ENCODE measurements around the gene ATRX. TPM values are rescaled to one million over a fixed set of nuclear protein-coding genes. Genes with fewer than 3 reads are reported as not detected.
"Not testable (repeated sequence)": the region's sequence is repeated elsewhere in the genome, so short reads cannot be mapped to it uniquely, and the experiment has no call there.

ATRX gene
- total and polyA plus RNA-seq, 2 donors (not counting 3 experiments of a cell fraction or from before 2014, with no cell fraction given), result 23.5 to 101 TPM

- dilution Hi-C loops (cut with MboI; ENCODE audit: extremely low pct_ligation_motif_present, low sequenced_read_pairs), result no loop called here
- TF ChIP-seq GATA2 (IDR thresholded peaks at IDR 0.05; ENCODE audit: insufficient read depth, insufficient read length, low read depth, low read length), result no peak
- no peak for TF ChIP-seq POLR2AphosphoS5 (IDR thresholded peaks at IDR 0.05; ENCODE audit: insufficient read depth, low read depth, low read length)
- TF ChIP-seq, protein P1, sequence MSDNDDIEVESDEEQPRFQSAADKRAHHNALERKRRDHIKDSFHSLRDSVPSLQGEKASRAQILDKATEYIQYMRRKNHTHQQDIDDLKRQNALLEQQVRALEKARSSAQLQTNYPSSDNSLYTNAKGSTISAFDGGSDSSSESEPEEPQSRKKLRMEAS (IDR thresholded peaks at IDR 0.05; ENCODE audit: insufficient read depth, insufficient read length), result no peak
- TF ChIP-seq FOS (IDR thresholded peaks at IDR 0.05; ENCODE audit: borderline replicate concordance, insufficient read depth, low read length), result no peak
- no peak for TF ChIP-seq MYC (IDR thresholded peaks at IDR 0.05; ENCODE audit: low read depth, low read length)
- TF ChIP-seq POLR2A (IDR thresholded peaks at IDR 0.05; ENCODE audit: low read depth, low read length), result no peak
- no peak for TF ChIP-seq EZH2 (IDR thresholded peaks at IDR 0.05; ENCODE audit: borderline replicate concordance, low read depth, low read length, severe bottlenecking)
- no peak for TF ChIP-seq CTCF (IDR thresholded peaks at IDR 0.05; ENCODE audit: extremely low read depth in 1 of 2, insufficient read depth in 1 of 2, low read depth in 1 of 2, low read length in 2 of 2)
Observed at GRCh38 chrX:77689376-77689775, 96.6 kb downstream of the ATRX start.

GRCh38 chrX:77685683-77686082 is 100.3 kb downstream of the ATRX start:
- H3K4me3 ChIP-seq (replicated peaks in 1 of 3; ENCODE audit: insufficient read depth in 1 of 3, low read depth in 1 of 3, low read length in 3 of 3); H3K79me2 ChIP-seq (ENCODE audit: control insufficient read depth, insufficient read depth, low read length); DNase-seq (ENCODE audit: low read depth, low spot score); H2AFZ ChIP-seq (ENCODE audit: low read depth, low read length); H3K9ac ChIP-seq (replicated peaks; ENCODE audit: extremely low read depth, insufficient read depth, low read length); BruUV-seq (replicated peaks); H3K27me3 ChIP-seq (ENCODE audit: control insufficient read depth in 2 of 2, insufficient read depth in 2 of 2, low read length in 2 of 2); H3K9me1 ChIP-seq (replicated peaks; ENCODE audit: control insufficient read depth, extremely low read depth, insufficient read depth, low read length); FAIRE-seq; H4K20me1 ChIP-seq (replicated peaks; ENCODE audit: control insufficient read depth, extremely low read depth, insufficient read depth, low read length); CTCF ChIA-PET; H3K36me3 ChIP-seq (ENCODE audit: control insufficient read depth in 2 of 2, extremely low read depth in 1 of 2, insufficient read depth in 2 of 2, low read length in 2 of 2); POLR2A ChIA-PET; H3K9me3 ChIP-seq (replicated peaks; ENCODE audit: control insufficient read depth, insufficient read depth, low read length); dilution Hi-C loops (cut with MboI; ENCODE audit: extremely low pct_ligation_motif_present, low sequenced_read_pairs); intact Hi-C loops (cut with micrococcal nuclease); H3K27ac ChIP-seq (ENCODE audit: insufficient read depth, low read depth, low read length); H3K4me2 ChIP-seq (ENCODE audit: insufficient read depth, low read length); H3K4me1 ChIP-seq (ENCODE audit: control insufficient read depth, extremely low read depth, insufficient read depth, low read length): not testable (repeated sequence)

More at GRCh38 chrX:77689376-77689775, 96.6 kb downstream of the ATRX start:
- Histone ChIP-seq H3K9ac (replicated peaks; ENCODE audit: extremely low read depth, insufficient read depth, low read length) (no peak overlapping the region), H3K27me3 (ENCODE audit: control insufficient read depth in 2 of 2, insufficient read depth in 2 of 2, low read length in 2 of 2) (no peaks in the 10 kb centered on the region), H3K27ac (ENCODE audit: insufficient read depth, low read depth, low read length) (no peak overlapping the region), H2AFZ (ENCODE audit: low read depth, low read length) (no peak overlapping the region), H3K4me3 (replicated peaks in 1 of 3; ENCODE audit: insufficient read depth in 1 of 3, low read depth in 1 of 3, low read length in 3 of 3) (no peak overlapping the region), H4K20me1 (replicated peaks; ENCODE audit: control insufficient read depth, extremely low read depth, insufficient read depth, low read length) (no peaks in the 10 kb centered on the region), H3K36me3 (ENCODE audit: control insufficient read depth in 2 of 2, extremely low read depth in 1 of 2, insufficient read depth in 2 of 2, low read length in 2 of 2) (no peaks in the 10 kb centered on the region), H3K4me2 (ENCODE audit: insufficient read depth, low read length) (no peak overlapping the region), H3K9me3 (replicated peaks; ENCODE audit: control insufficient read depth, insufficient read depth, low read length) (no peaks in the 10 kb centered on the region), H3K4me1 (ENCODE audit: control insufficient read depth, extremely low read depth, insufficient read depth, low read length) (no peaks in the 10 kb centered on the region), H3K79me2 (ENCODE audit: control insufficient read depth, insufficient read depth, low read length) (no peaks in the 10 kb centered on the region), H3K9me1 (replicated peaks; ENCODE audit: control insufficient read depth, extremely low read depth, insufficient read depth, low read length) (no peaks in the 10 kb centered on the region)
- DNase-seq (ENCODE audit: low read depth, low spot score), result no peak
- BruUV-seq (replicated peaks), result no TSS peak
- ChIA-PET POLR2A (no interaction called here), CTCF (no interaction called here)
- intact Hi-C loops (cut with micrococcal nuclease), result no loop called here
- no peak for FAIRE-seq
